NCI-H2029 (cell line): ENCODE measurements around the gene ATP6V0D1.

ENCODE experiments used
- DNase-seq: peaks from one replicate; lab custom pipeline; 2025; lab: John Stamatoyannopoulos, UW

The ATP6V0D1 gene

DNA sequence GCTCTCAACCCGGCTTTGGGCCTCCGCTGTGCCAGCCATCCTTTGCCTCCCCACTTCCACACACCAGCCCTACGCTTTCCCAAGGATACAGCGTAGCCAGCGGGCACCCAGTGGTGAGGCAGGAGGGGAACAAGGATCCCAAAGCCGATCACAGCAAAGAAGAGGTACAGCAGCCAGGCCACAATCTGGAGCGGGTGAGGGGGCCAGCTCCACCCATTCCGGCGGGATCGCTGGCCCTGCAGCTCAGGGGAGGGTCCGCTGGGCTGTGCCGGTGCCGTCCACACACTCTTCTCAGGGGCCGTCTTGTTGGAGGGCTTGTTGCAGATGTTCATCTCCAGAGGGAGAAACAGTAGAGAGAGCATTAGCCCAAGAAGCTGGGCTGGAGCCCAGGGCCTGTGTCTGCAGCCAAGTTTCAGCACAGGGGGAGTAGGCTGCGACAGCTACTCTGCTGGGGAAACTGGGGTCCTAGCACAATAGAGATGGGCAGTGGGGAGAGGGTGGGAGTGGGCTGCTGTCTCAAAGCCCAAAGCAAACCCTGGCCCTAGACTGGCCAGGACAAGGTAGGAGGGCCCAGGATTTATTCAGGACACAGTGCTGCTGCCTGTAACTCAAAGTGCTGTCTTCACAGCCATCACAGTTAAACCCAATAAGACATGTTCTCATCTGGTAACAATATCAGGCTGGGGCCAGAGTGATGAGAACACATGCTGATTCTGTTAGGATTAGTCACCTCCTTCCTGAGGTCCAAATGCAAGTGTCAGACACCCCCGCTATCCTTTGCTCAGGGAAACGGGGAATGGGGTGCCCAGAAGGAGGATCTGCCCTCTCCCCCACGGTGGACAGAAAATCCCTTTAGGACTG, 74.6 kb downstream of the ATP6V0D1 start:
- DNase-seq, result no peak

- no peak for DNase-seq
These were observed 75.6 kb downstream of the ATP6V0D1 start for GRCh38 chr16:67405336-67405735.

GRCh38 chr16:67404740-67405226, 76.2 kb downstream of the ATP6V0D1 start:
- peak; percentile 55 for DNase-seq

DNA sequence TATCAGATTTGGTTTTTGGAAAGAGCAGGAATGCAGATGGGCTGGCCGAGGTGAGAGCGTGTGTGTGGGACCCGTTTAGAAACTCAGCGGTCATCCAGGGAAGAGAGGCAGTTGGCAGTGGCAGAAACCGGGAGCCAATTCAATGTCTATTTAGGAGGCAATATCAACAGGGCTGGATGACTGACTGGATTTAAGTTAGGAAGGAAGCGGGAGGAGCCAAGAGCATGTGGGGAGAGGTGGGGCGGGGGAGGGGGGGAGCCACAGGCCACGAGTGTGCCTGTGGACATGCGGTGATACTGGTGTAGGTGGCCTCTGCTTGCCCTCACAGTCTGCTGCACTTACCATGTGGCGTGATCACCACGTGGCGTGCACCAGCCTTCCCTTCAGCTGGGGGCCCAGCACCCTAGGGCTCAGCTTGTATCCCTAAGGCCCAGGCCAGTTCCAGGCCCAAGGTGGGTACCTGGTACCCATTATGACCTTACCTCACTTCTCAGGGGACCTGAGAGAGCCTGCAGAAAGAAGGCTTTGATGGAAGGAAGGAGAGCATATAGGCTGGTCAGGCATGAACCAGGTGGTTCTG, 76.9 kb downstream of the ATP6V0D1 start:
- DNase-seq, result no peak

DNA sequence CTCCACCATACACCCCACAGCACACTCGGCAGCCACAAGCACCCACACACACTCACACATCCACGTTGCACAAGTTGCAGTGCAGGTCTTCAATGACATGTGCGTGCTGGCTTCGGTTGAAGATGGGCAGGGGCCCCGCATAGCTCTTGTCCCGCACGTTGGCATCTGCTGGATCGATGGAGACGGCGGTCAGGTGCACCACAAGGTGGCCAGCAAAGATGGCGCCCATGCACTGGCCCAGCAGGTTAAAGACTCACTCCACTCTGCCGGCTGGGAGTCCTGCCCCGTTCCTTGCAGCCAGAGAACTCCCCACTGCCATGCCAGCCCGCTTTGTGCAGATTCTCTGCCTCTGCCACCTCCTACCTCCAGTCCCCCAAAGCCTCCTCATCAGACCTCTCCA, 80.1 kb downstream of the ATP6V0D1 start:
- DNase-seq, result no peak

- DNase-seq, result peak; percentile 28
These were observed 80.9 kb downstream of the ATP6V0D1 start for GRCh38 chr16:67399749-67400704.

GRCh38 chr16:67399218-67399733, 81.7 kb downstream of the ATP6V0D1 start:
- DNase-seq, result no peak

- DNase-seq, result no peak
These were observed 82.3 kb downstream of the ATP6V0D1 start for GRCh38 chr16:67398546-67399217.

DNA sequence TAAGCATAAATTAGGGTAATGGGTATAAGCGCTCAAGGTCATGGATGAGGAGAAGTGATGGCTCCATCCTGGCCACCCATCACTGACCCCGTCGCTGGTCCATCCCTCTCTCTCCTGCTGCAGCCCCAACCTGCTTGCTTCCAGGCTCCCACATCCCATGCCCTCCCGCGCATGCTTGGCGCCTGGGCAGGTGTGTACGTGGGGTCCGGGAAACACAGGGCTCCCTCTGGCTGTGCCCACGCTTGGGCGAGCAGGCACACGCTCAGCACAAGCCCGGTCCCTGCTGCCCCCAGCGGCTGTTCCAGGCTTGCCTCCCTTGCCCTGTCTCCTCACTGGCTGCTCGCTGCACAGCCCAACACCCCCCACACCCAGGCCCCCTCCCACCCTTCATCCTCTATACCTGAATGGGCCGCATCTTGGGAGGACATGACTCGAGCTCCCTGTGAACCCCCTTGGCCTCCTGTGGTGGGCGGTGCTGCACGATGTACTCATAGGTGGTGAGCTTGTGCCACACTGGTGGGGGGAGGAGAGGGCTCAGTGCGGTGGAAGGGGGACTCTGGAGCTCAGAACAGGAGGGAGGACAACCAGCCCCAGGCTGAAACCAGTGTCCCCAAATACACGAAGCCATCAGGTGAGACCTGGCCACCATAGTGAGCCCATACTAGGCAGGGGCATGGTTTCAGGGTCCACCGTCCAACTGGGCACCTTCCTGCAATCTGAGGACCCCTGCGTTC, 83.0 kb downstream of the ATP6V0D1 start:
- no peak for DNase-seq

GRCh38 chr16:67397036-67397801, 83.7 kb downstream of the ATP6V0D1 start:
- no peak for DNase-seq

DNA sequence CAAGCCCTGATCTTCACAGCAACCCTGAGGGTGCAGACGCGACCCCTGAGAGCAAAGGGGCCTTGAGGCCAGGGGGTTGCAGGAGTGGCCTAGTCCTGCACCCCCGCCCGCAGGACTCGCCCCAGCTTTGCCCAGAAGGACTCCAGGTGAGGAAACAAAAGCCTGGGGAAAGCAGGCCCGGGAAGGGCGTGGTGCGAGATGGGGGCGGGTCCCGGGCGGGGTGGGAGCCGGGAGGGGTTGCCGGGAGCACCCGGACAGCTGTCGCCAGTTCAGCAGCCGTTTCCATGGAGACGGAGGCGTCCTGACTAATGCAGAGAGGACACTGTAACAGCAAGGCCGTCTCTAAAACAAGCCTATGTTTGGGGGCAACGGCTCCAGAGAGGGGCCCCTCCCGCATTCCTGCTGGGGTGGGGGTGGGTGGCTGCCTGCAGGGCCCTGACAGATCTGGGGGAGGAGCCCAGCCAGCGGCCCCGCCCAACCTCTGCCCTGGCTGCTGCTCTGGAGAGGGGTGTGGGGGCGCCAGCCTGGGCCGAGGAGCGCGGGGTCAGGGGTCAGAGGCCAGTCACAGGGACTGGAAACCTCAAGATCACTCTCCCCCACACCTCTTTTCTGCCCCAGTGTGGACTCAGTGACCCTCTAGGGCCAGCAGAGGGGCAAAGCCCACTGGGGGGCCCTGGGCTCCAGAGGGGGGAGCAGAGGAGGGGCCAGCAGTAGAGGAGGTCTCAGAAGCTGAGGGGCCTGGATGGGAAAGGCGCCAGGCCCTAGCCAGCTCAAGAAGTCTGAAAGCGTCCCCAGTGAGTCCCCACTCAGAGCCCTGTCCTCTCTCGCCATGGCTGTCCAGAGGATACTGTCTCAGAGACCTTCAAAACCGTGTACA, 84.6 kb downstream of the ATP6V0D1 start:
- peak; percentile 75 for DNase-seq

- DNase-seq, result no peak
These were observed 85.3 kb downstream of the ATP6V0D1 start for GRCh38 chr16:67395458-67396158.

DNA sequence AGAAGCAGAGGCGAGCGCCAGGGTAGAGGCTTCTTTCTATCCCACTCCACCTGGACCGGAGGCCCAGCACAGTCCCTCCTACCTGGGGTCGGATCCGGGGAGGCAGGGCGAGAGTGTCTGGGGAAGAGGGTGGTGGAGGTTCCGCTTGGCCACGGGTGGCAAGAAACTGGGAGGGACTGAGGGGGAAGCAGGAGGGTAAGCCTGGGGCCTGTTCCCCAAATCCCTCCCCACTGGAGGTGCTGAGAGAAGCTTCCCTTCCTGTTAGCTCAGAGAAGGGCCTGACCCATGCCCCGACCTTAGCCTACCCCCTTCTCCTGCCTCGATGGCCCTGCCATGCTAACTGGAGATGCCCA, 85.9 kb downstream of the ATP6V0D1 start:
- DNase-seq, result no peak

DNA sequence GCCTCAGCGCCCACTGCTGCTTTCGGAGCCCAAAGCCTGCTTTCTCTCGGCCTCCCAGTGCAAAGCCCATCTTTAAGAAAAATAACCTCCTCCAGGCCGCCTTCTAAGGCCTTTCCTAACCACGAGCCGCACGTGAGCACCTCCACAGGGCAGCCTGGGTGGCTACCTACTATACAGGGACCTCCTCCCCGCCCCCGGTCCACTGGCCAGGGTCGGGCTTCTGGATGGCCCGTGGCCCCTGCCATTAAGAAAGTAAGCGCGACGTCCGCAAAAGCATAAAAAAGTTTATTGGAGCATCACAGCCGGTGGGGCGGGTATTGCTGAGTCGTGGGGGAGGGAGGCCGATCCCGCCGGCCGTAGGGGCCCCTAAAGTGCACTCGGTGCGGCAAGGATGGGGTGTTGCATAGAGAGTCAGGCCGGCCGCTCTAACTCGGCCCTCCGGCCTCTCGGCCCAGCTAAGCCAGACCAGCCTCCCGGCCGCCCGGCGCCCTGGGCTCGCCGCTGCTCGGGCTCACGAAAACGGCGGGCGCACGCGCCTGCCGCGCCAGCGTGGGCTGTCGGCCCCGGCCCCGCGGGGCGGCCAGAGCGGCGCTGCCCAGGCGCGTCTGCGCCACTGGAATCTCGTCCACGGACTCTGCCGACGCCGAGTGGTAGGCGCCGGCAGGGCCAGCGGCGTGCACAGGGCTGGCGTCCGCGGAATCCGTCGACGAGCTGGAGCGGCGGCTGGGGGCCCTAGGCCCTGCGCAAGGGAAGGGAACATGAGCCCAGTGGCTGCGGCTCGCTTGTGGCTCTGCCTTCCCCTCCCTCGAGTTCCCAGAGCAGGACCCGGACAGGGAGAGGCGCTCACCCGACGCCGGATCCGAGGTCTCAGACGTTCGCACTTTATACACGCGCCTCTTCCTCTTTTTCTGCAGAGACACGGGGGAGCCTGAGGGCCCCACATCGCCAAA, 86.5 kb downstream of the ATP6V0D1 start:
- no peak for DNase-seq

DNA sequence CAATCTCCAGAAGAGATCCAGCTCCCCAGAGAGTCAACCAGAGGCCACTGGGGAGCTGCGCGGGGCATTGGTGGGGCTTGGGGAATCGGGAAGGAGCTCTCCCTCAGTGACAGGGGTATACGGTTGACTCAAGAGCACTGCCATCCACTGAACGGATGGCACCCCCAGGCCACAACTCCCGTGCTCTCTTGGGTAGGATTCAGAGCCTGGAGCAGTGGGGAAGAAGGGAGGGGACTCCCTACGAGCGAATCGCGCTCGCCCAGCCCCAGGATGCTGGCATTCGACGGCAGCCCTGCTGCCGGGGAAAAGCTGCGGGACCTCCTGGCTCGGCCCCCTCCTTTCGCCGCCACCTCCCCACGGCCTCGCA, 87.2 kb downstream of the ATP6V0D1 start:
- no peak for DNase-seq

DNA sequence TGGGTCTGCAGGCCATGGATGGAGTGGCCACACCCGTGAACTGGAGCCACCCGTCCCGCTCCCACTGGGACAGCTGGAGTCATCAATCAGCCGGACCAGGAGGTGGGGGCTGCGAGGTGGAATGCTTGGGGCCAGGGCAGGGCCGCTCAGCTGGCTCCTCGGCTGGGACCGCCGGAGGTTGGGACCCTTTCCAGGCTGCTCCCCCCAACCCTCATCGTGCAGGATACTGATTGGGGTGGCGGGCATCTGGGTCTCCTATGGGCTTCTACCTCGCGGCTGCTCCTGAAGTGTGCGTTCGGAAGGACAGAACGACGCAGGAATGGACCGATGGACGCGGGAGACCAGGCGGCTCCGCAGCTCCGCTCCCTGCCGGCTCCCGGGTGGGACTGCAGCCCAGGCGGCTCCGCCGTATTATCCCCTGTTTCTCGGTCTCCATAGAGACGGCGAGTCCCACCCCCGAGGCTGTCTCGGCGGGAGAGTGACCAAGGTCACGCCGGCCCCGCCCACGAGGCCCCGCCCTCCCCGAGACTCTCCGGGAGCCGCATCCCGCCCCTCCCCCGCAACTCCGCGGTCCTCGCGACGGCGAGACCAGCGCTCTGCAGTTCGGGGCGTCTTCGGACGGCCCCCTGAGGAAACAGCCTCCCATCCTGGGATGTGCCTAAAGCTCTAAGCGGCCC, 87.7 kb downstream of the ATP6V0D1 start, which contains the start of gene TPPP3:
TPPP3 (minus strand) TSS at position 388 of the 677 bp plus-strand sequence. CDS start 2,387 bp downstream, outside the sequence.
- DNase-seq, result peak; percentile 25
